Small intestine (tissue), 7 donors: ENCODE measurements around the gene DMBT1. TPM values are rescaled to one million over a fixed set of nuclear protein-coding genes. Genes with fewer than 3 reads are reported as not detected.
"Not testable (repeated sequence)": the region's sequence is repeated elsewhere in the genome, so short reads cannot be mapped to it uniquely, and the experiment has no call there.

Source experiments
- DNase-seq, 2 donors: peaks; one replicate each; pipeline versions ENCODE4 v3.0.0 to v3.0.0-alpha.2; 2013
- FAIRE-seq: peaks from 2 replicates; lab custom pipeline; 2012; peaks lifted over from hg19 to GRCh38; lab: Jason Lieb, UNC
- H3K27ac ChIP-seq, 3 donors: one replicate each; pipeline ENCODE4 v1.5.1; 2013; ENCODE audit warnings: low read length in 2 of 3, mild to moderate bottlenecking in 2 of 3, control low read depth in 1 of 3, inconsistent platforms in 1 of 3, low read depth in 1 of 3, moderate library complexity in 1 of 3
- H3K27me3 ChIP-seq, 3 donors: one replicate each; pipeline ENCODE4 v1.6.1; 2013; ENCODE audit warnings: low read length in 3 of 3, inconsistent platforms in 1 of 3; ENCODE audit not compliant: control insufficient read depth in 3 of 3, insufficient read depth in 3 of 3
- H3K36me3 ChIP-seq, 3 donors: one replicate each; pipeline ENCODE4 v1.6.1; 2013; ENCODE audit warnings: low read length in 3 of 3, inconsistent platforms in 1 of 3, low read depth in 1 of 3, mild to moderate bottlenecking in 1 of 3, moderate library complexity in 1 of 3; ENCODE audit not compliant: control insufficient read depth in 3 of 3, insufficient read depth in 2 of 3
- H3K4me1 ChIP-seq, 3 donors: one replicate each; pipeline ENCODE4 v1.6.1; 2013; ENCODE audit warnings: low read length in 2 of 3, inconsistent platforms in 1 of 3, low read depth in 1 of 3, mild to moderate bottlenecking in 1 of 3, moderate library complexity in 1 of 3; ENCODE audit not compliant: control insufficient read depth in 3 of 3, insufficient read depth in 2 of 3
- H3K4me3 ChIP-seq, 3 donors: one replicate each; pipeline ENCODE4 v1.5.1; 2013; ENCODE audit warnings: low read length in 3 of 3, control low read depth in 1 of 3, inconsistent platforms in 1 of 3, low read depth in 1 of 3, mild to moderate bottlenecking in 1 of 3, moderate library complexity in 1 of 3
- H3K9me3 ChIP-seq, 2 donors: one replicate each; pipeline ENCODE4 v1.6.1; 2013; ENCODE audit warnings: low read depth in 1 of 2, low read length in 1 of 2; ENCODE audit not compliant: control insufficient read depth in 2 of 2, insufficient read depth in 1 of 2
- WGBS, 3 donors: extraction: QIAGEN DNeasy Blood & Tissue Kit; methylation state at CpG; one replicate each; pipeline ENCODE4 v1.1.7; 2013; 5-methylcytosine and 5-hydroxymethylcytosine counted together
- polyA plus RNA-seq, 4 donors: library from polyadenylated mRNA; stranded (reverse) in 3 of 4; unstranded in 1 of 4; fragments of 200-250 nt in 3 of 4; fragments of 120-200 nt in 1 of 4; gene quantifications; one replicate each; pipeline versions ENCODE4 v1.2.1 to v1.2.3, GENCODE V29; 2013
- donor health status: healthy with polysubstance abuse.
- donor health status: control.
- donor health status: control.
- donor health status: Bipolar disorder and iron deficiency.
- donor health status: healthy.

The DMBT1 gene
- polyA plus RNA-seq, 4 donors, result 10.5 to 2,003 (median 65.4) TPM

DNA sequence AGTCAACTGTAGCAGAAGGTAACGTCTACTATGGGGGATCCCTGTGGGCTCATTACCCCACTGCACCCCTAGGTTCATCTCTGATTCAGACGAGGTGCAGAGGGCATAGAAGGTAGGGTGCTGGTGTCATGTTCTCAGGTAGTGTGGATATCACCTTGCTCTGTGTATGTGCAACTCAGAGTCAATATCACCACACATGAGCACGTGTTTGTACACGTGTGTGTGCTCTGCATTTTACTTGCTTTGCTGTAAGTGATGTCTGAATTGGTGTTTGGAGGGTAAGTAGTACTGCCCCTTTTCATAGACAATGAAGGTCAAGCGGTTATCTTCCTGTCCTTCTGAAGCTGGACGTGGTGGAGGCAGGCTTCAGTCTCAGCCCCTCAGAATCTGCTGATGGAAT lies 10.4 kb downstream of the DMBT1 start:
- no peak overlapping the region for H3K27ac ChIP-seq
- no peak overlapping the region for H3K4me3 ChIP-seq
- no peak for DNase-seq
- WGBS, 3 donors, result 46 to 61% (median 52%) methylated on average over 6 of the region's 6 CpGs
- peaks cover 2 to 68% (median 8%) of the 10 kb centered on the region in 3 donors for H3K36me3 ChIP-seq
- H3K9me3 ChIP-seq, result peaks cover 0 to 8% of the 10 kb centered on the region in 2 donors
- no peaks in the 10 kb centered on the region for H3K4me1 ChIP-seq
- FAIRE-seq, result no peak
- no peaks in the 10 kb centered on the region for H3K27me3 ChIP-seq

DNA sequence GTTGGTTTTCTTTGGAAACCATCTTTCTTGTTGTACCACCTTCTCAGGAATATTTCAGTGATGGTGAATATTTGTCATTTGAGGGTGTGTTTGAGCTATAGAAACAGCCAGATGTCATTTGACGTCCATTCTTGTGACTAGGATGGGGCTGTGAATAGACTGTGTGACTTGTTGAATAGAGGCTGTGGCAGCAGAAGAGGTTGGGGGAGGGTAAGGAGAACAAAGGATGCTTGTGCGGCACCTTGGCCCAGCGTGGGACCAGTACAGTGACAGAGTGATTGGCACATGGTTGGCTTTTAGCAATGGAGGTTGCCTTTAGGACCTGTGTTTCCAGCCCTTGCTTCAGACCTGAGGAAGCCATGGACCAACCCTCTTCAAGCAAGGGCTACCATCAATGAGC lies 11.3 kb downstream of the DMBT1 start:
- DNase-seq (no peak), FAIRE-seq (no peak)
- Histone ChIP-seq H3K27me3 (no peaks in the 10 kb centered on the region), H3K36me3 (peaks cover 2 to 71% (median 10%) of the 10 kb centered on the region in 3 donors), H3K4me3 (no peak overlapping the region), H3K27ac (no peak overlapping the region), H3K9me3 (peaks cover 0 to 8% of the 10 kb centered on the region in 2 donors), H3K4me1 (no peaks in the 10 kb centered on the region)
- WGBS, 3 donors, result 72 to 80% (median 74%) methylated on average over 3 of the region's 3 CpGs

DNA sequence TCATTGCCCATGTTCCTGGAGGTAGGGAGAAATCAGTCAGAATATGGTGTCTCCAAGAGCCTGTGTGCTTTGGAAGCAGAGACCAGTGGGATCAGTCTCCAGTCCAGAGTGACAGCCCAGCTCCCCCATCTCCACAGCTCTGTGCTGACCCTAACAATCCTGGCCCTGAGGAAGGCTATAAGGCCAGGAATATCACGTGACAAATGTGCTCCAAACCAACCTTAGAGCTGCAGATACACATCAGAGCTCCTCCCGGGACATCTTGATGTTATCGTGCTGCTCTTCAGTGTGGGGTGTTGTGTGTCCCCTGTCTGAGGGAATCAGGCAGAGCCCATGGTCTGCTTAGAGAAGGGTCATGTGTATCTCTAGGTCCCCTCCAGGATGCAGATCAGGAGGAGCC lies 15.2 kb downstream of the DMBT1 start:
- H3K4me3 ChIP-seq, result no peak overlapping the region

DNA sequence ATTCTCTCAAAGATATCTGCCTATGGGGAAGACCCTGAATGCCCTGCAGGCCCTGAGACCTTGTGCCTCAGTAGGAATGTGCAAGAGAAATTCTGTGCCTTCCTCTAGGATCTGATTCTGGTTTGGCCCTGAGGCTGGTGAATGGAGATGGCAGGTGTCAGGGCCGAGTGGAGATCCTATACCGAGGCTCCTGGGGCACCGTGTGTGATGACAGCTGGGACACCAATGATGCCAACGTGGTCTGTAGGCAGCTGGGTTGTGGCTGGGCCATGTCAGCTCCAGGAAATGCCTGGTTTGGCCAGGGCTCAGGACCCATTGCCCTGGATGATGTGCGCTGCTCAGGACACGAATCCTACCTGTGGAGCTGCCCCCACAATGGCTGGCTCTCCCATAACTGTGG lies 15.7 kb downstream of the DMBT1 start:
- DNase-seq (no peak), FAIRE-seq (no peak)
- 50 to 62% (median 54%) methylated on average over 6 of the region's 6 CpGs for WGBS, 3 donors
- H3K4me3 ChIP-seq, result no peak overlapping the region
- no peaks in the 10 kb centered on the region for H3K27me3 ChIP-seq
- no peak overlapping the region for H3K27ac ChIP-seq
- H3K9me3 ChIP-seq, result peaks cover 0 to 8% of the 10 kb centered on the region in 2 donors
- no peaks in the 10 kb centered on the region for H3K4me1 ChIP-seq
- peaks cover 2 to 72% (median 18%) of the 10 kb centered on the region in 3 donors for H3K36me3 ChIP-seq

More for the DNA sequence above, 15.2 kb downstream of the DMBT1 start:
- DNase-seq, result no peak
- H3K27me3 ChIP-seq, result no peaks in the 10 kb centered on the region
- FAIRE-seq, result no peak
- WGBS, 3 donors, result 30 to 65% (median 51%) methylated on average over 3 of the region's 3 CpGs
- H3K9me3 ChIP-seq, result peaks cover 0 to 8% of the 10 kb centered on the region in 2 donors
- no peaks in the 10 kb centered on the region for H3K4me1 ChIP-seq
- H3K27ac ChIP-seq, result no peak overlapping the region
- peaks cover 2 to 75% (median 18%) of the 10 kb centered on the region in 3 donors for H3K36me3 ChIP-seq

DNA sequence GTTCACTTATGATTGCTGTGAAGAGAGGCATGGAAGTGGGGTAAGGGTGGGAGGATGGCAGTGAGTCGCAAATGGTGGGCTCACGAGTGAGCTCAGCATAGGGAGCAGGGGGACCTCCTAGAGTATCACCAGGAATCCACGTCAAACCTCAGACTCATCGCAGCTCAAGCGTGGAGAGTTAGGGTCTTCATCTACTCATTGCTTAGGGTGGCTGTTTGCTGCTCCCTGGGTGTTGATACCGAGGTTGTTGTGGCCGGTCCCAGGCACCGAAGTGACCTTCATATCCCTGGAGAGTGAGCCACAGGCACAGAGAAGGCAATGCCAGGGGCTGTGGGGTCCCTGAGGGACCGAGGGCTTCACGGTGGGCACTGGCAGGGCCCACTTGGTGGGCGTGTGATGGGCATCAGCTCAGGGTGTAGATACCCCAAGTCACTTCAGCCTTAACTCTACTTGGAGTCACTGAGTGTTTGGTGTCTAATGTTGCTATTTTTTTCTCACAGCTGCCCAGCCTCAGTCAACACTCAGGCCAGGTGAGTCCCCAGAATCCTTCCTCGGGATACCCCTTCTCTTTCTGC lies 16.8 kb downstream of the DMBT1 start:
- H3K9me3 ChIP-seq, result peaks cover 0 to 4% of the 10 kb centered on the region in 2 donors
- H3K36me3 ChIP-seq, result peaks cover 2 to 63% (median 18%) of the 10 kb centered on the region in 3 donors
- FAIRE-seq, result no peak
- H3K27me3 ChIP-seq, result no peaks in the 10 kb centered on the region
- WGBS, 3 donors, result 70 to 73% (median 70%) methylated on average over 12 of the region's 12 CpGs
- no peak overlapping the region for H3K4me3 ChIP-seq
- no peak for DNase-seq
- no peaks in the 10 kb centered on the region for H3K4me1 ChIP-seq
- H3K27ac ChIP-seq, result no peak overlapping the region

DNA sequence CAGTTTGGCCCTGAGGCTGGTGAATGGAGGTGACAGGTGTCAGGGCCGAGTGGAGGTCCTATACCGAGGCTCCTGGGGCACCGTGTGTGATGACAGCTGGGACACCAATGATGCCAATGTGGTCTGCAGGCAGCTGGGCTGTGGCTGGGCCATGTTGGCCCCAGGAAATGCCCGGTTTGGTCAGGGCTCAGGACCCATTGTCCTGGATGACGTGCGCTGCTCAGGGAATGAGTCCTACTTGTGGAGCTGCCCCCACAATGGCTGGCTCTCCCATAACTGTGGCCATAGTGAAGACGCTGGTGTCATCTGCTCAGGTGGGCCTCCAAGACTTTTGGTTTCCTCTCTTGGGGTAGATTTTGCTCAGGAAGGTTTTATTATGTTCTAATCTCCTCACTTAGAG lies 25.5 kb downstream of the DMBT1 start:
- not testable (repeated sequence) for H3K27me3 ChIP-seq, H3K27ac ChIP-seq, H3K9me3 ChIP-seq, DNase-seq, FAIRE-seq, H3K4me3 ChIP-seq
- Histone ChIP-seq H3K36me3 (peaks cover 0 to 57% (median 9%) of the 10 kb centered on the region in 3 donors), H3K4me1 (peaks cover 0 to 24% (median 0%) of the 10 kb centered on the region in 3 donors)
- 71 to 82% (median 76%) methylated on average over 4 to 7 of the region's 7 CpGs for WGBS, 3 donors

DNA sequence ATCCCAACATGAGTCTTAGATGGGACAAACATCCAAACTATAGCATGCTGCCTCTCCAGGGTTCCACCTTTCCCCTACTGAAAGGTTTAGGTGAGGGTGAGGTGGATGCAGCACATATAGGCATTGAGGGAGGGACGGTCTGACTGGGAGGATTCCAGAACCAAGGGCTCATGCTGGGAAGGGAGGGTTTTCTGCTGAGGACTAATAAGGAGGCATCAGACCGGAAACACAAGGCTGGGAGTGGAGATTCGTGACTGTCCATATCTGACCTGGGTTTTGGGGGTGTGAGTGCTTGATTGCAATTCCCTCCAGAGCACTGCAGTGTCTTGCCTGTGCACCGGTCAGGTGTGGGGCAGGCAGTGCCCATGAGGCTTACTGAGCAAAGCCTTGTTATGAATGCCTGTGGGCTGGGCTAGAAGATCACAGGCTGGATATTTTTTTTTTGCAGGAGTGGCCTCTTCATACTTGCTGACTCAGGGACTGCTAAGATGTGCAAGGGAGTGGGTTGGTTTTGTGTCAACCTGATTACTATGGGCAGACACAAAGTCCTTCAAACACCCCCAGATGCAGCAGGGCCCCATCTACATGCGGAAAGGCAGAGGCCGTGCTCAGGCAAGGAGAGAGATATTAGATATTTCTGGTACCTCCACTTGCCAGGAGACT lies 26.7 kb downstream of the DMBT1 start:
- peak overlapping the region in 2 of 3 donors; percentile 10 to 60 for H3K27ac ChIP-seq
- WGBS, 3 donors, result 67 to 78% (median 74%) methylated on average over 6 of the region's 6 CpGs
- FAIRE-seq, result no peak
- H3K4me1 ChIP-seq, result peaks cover 0 to 24% (median 0%) of the 10 kb centered on the region in 3 donors
- H3K4me3 ChIP-seq, result no peak overlapping the region
- DNase-seq, result peak in 1 of 2 donors; percentile 53
- peaks cover 0 to 68% (median 9%) of the 10 kb centered on the region in 3 donors for H3K36me3 ChIP-seq
- no peaks in the 10 kb centered on the region for H3K27me3 ChIP-seq
- H3K9me3 ChIP-seq, result no peaks in the 10 kb centered on the region

DNA sequence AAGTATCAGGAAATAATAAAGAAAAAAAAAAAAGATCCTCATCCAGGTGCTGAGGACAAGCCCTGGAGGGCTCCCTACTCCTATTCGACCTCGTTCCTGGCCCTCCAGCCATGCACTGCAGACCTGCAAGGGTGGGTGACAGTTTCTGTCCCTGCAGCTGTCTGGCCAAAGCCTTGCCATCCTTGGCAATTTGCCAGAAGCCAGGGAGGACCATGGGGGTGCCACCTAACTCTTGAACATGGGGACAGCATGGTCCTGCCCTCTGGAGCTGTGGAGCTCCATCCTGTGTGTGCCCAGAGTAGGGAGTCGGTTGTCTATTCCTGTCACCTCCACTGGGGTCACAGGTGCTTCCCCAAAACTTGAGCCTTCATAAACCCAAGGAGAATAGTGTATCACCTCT lies 27.8 kb downstream of the DMBT1 start:
- WGBS, 3 donors, result 32 to 74% (median 71%) methylated on average over 3 of the region's 3 CpGs
- no peak overlapping the region for H3K27ac ChIP-seq
- DNase-seq (no peak), FAIRE-seq (no peak)
- no peaks in the 10 kb centered on the region for H3K27me3 ChIP-seq
- no peaks in the 10 kb centered on the region for H3K9me3 ChIP-seq
- H3K4me3 ChIP-seq, result no peak overlapping the region
- H3K36me3 ChIP-seq, result peaks cover 0 to 76% (median 12%) of the 10 kb centered on the region in 3 donors
- H3K4me1 ChIP-seq, result peaks cover 0 to 24% (median 0%) of the 10 kb centered on the region in 3 donors
